ENCODE measurements around the gene LONP2.
"Not testable (repeated sequence)": the region's sequence is repeated elsewhere in the genome, so short reads cannot be mapped to it uniquely, and the experiment has no call there.

Gene LONP2

GRCh38 chr16:48342591-48342990 lies 98.5 kb downstream of the LONP2 start:
- no peak for DNase-seq

DNA sequence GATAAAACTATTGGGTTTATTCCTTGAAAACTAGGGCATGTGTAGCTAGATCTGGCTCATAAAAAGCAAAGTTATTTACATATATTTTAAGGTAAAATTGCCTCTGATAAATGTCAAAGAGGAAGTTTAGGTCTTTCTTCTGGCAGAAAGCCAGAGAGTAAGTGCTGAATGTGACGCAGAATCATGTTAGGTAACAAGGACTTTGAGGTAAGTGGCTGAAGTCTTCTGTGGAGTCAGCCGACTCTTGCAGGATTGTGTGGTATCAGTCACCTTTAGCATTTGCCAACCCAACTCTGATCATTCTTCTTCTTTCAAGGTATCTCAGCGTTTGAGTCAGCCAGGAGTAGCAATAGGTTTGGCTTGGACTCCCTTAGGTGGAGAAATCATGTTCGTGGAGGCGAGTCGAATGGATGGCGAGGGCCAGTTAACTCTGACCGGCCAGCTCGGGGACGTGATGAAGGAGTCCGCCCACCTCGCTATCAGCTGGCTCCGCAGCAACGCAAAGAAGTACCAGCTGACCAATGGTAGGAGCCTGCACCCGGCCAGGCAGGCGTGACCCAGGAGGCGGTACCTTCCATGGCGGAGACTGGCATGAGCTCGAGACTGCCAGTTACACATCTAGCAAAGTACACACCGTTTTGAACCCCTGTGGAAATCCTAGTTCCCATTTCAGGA lies 103.2 kb downstream of the LONP2 start:
- no peak for DNase-seq

DNA sequence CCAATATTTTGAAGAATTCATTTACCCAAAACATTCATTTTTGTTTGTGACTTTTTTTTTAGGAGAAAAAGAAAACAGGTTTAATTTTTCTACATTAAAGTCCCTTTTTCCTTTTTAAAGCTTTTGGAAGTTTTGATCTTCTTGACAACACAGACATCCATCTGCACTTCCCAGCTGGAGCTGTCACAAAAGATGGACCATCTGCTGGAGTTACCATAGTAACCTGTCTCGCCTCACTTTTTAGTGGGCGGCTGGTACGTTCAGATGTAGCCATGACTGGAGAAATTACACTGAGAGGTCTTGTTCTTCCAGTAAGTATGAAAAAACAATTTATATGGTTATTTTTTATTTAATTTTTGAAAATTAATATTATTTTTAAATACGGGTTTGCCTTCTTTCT lies 103.9 kb downstream of the LONP2 start:
- no peak for DNase-seq

DNA sequence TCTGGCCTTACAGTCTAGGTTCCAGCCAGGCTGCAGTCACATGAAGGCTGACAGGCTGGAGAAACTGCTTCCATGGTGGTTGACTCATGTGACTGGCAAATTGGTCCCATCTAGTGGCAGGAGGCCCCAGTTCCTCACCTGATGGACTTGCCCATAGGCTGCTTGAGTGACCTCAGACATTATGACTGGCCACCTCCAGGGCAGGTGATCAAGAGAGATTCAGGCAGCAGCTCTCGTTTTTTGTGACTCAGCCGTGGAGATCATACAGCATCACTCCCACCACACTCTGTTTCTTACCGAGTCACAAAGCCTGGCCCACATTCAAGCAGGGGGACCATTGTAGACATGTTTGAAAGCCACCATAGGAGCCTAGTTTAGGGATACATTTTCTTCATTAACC lies 106.6 kb downstream of the LONP2 start:
- DNase-seq: no peak

- no peak for DNase-seq
Observed at GRCh38 chr16:48352648-48353390, 108.7 kb downstream of the LONP2 start.

GRCh38 chr16:48353565-48354163 lies 109.6 kb downstream of the LONP2 start:
- peak; percentile 65 for DNase-seq

DNA sequence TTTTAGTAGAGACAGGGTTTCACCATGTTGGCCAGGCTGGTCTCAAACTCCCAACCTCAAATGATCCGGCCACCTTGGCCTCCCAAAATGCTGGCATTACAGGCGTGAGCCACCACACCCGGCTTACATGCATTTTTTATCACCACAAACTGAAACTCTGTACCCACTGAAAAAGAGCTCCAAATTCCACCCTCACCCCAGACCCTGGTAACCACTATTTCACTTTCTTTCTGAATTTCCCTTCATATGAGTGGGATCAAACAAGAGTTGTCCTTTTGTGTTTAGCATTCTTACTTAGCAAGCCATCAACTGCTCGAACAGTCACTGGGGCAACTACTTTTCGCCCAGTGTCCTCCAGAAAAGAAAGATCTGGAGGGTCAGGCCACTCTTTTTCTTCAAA lies 110.3 kb downstream of the LONP2 start:
- DNase-seq: not testable (repeated sequence)

- DNase-seq: no peak
Observed at GRCh38 chr16:48354877-48355855, 111.1 kb downstream of the LONP2 start.

DNA sequence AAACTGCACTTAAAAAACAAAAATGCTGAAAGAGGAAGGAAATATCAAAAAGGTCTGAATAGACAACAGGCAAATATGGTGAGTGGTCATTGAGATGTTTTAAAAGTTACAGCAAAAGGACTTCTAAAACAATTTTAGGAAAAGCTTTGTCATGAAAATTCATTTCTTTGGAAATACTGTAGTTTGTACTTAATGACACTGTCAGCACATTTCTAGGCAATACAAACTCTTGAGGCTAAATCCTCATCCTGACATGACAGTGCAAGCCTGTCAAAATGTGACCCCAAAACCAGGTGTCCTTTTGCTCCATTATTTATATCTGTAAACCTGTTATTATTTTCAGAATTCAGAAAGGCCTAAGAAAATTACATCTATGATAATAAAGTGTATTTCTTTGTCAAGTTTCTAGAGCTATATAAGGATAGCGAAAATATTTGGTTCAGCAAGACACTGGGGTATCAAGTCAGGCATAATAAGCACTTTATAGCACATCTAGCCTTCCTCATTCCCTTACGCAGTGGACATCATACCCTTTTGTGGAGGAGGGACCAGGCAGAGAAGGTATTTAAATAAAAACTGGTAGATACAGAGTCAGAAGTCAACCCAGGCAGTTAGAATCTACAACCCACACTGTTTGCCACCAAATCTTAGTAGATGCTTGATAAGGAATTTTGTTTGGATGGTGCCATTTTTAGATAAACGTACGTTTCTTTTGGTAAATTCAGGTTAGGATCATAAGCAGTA lies 112.7 kb downstream of the LONP2 start:
- DNase-seq: no peak

GRCh38 chr16:48358419-48358818 lies 114.3 kb downstream of the LONP2 start:
- no peak for DNase-seq

DNA sequence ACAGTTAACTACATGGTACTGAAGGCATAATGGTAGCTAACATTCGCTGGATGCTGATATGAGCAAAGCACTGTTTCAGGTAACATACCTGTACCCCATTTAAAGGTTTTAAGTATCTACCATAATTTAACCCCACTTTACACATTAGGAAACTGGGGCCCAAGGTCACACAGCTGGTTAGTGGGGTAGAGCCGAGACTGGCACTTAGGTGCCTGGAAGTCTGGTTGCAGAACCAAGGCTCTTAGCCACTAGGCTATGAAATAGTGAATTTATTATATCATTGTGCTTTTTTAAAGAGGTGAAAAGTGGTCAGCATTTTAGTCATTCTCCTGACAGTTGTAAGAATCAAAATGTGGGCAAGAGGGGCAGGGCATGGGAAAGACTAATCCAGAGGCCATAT lies 115.9 kb downstream of the LONP2 start:
- no peak for DNase-seq

- no peak for DNase-seq
Observed at GRCh38 chr16:48361012-48361411, 116.9 kb downstream of the LONP2 start.

GRCh38 chr16:48361540-48362144 lies 117.5 kb downstream of the LONP2 start:
- DNase-seq: no peak

GRCh38 chr16:48365025-48365600 lies 121.0 kb downstream of the LONP2 start:
- peak; percentile 49 for DNase-seq

- peak; percentile 88 for DNase-seq
Observed at GRCh38 chr16:48365601-48366164, 121.6 kb downstream of the LONP2 start.

DNA sequence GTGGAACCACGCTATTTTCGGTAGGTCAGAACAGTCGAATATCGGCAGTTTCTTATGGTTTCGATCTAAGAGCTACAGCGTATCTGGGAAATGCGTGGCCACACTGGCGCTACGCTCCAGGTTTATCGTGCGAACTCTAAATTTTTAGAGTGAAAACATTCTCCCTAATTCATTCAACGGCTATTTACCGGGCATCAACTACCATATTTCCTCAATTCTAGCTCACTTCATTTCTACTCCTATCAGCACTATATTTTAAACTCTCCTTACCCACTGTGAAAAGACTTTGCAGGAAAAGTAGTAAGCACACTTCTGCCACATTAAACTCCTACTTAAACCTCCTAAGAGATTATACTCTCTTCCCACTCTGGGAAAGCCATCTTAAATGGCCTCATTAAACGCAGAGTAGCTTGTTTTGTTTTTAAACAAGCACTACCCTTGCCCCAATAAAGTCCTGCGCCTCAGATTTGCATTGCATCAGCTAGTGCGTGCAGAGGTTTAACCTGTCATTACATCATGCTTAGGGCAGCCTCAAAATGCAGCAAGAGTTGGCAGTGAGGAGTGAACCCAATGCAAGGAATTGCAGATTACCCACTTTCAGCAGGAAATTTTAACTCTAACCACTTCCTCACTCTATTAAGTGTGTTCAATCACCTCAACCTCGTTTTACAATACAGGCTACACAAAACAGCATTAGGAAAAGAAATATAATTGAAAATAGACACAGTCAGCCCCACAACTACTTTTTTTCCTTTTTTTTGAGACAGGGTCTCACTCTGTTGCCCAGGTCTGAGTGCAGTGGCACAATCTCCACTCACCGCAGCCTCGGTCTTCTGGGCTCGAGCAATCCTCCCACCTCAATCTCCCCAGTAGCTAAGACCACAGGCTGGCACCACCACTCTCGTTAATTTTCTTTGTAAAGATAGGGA lies 122.3 kb downstream of the LONP2 start:
- DNase-seq: peak; percentile 75

GRCh38 chr16:48367441-48368049 lies 123.4 kb downstream of the LONP2 start:
- DNase-seq: no peak

- no peak for DNase-seq
Observed at GRCh38 chr16:48369765-48370164, 125.7 kb downstream of the LONP2 start.

DNA sequence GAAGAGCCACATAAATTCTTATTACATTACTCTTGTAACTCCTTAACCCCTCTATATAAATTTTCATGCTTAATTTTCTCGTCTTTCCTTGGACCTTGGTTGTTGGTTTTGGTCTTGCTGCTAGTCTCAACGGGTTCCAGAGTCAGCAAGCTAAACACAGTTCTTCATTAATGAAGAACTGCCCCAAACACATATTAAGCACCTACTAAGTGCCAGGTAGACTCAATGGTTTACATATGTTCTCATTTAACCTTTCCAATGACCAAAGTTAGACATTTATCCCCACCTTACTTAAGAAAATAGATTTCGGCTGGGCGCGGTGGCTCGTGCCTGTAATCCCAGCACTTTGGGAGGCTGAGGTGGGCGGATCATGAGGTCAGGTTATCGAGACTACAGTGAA lies 126.1 kb downstream of the LONP2 start:
- DNase-seq: no peak

Measured in NCI-H510A treated with DMSO at 0.1 percent for 48 hours (cell line).